ENCODE measurements around the gene MCU. TPM values are rescaled to one million over a fixed set of nuclear protein-coding genes. Genes with fewer than 3 reads are reported as not detected.

Gene MCU
- total RNA-seq, 1 donor from 2014 or later = 27.2 TPM

GRCh38 chr10:72834183-72834825, 142.4 kb downstream of the MCU start:
- TF ChIP-seq CTCF (conservative IDR thresholded peaks at IDR 0.05; ENCODE audit: low read depth, low read length) = peak; percentile 69
- no peak for DNase-seq (ENCODE audit: low read depth)
- no peak overlapping the region for H3K4me3 ChIP-seq (ENCODE audit: low read depth, low read length)

GRCh38 chr10:72840319-72840718, 148.4 kb downstream of the MCU start:
- DNase-seq (ENCODE audit: low read depth) = no peak
- TF ChIP-seq CTCF (conservative IDR thresholded peaks at IDR 0.05; ENCODE audit: low read depth, low read length) = no peak

DNA sequence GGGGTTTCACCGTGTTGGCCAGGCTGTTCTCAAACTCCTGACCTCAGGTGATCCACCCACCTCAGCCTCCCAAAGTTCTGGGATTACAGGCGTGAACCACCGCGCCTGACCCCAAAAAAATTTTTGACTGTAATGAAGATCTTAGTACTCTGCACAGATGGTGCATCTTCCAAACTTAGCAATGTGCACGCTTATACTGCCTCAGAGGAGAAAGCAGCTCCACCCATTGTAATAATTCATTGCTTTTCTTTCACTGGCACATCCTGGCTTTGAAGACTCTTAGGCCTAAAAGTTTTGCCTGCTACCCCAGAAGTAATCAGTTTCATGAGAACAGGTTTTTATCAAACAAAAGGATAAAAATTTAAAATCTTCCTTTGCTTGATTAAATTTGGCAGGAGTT, 149.5 kb downstream of the MCU start:
- no peak for DNase-seq (ENCODE audit: low read depth)
- no peak overlapping the region for H3K4me3 ChIP-seq (ENCODE audit: low read depth, low read length)

More at GRCh38 chr10:72840319-72840718, 148.4 kb downstream of the MCU start:
- H3K4me3 ChIP-seq (ENCODE audit: low read depth, low read length) = no peak overlapping the region

GRCh38 chr10:72842164-72842563, 150.2 kb downstream of the MCU start:
- no peak for TF ChIP-seq CTCF (conservative IDR thresholded peaks at IDR 0.05; ENCODE audit: low read depth, low read length)
- DNase-seq (ENCODE audit: low read depth) = no peak
- H3K4me3 ChIP-seq (ENCODE audit: low read depth, low read length) = no peak overlapping the region

More for the DNA sequence above, 149.5 kb downstream of the MCU start:
- no peak for TF ChIP-seq CTCF (conservative IDR thresholded peaks at IDR 0.05; ENCODE audit: low read depth, low read length)

DNA sequence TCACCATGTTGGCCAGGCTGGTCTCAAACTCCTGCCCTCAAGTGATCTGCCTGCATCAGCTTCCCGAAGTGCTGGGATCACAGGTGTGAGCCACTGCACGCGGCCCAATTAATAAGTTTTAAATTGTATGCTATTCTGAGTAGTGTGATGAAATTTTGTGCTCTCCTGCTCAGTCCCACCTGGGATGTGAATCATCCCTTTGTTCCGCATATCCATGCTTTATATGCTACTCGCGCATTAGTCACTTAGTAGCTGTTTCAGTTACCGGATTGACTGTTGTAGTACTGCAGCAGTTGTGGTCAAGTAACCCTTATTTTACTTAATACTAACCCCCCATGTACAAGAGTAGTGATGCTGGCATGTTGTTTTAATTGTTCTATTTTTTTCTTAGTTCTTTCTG, 154.3 kb downstream of the MCU start:
- TF ChIP-seq CTCF (conservative IDR thresholded peaks at IDR 0.05; ENCODE audit: low read depth, low read length) = no peak
- no peak overlapping the region for H3K4me3 ChIP-seq (ENCODE audit: low read depth, low read length)
- DNase-seq (ENCODE audit: low read depth) = peak; percentile 84

DNA sequence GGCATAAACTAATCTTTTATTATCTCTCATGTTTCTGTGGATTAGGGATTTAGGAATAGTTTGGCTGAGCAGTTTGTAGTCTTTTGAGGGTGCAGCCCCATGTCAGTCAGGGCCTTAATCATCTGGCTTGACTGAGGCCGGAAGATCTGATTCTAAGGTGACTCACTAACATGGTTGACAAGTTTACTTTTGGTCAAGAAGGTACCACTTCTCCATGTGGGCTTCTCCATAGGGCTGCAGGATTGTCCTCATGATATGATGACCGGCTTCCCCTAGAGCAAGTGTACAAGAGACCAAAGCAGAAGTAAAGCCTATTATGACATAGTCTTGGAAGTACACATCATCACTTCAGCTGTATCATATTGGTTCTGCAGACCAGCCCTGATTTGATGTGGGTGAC, 155.7 kb downstream of the MCU start:
- TF ChIP-seq CTCF (conservative IDR thresholded peaks at IDR 0.05; ENCODE audit: low read depth, low read length) = no peak
- no peak overlapping the region for H3K4me3 ChIP-seq (ENCODE audit: low read depth, low read length)
- no peak for DNase-seq (ENCODE audit: low read depth)

DNA sequence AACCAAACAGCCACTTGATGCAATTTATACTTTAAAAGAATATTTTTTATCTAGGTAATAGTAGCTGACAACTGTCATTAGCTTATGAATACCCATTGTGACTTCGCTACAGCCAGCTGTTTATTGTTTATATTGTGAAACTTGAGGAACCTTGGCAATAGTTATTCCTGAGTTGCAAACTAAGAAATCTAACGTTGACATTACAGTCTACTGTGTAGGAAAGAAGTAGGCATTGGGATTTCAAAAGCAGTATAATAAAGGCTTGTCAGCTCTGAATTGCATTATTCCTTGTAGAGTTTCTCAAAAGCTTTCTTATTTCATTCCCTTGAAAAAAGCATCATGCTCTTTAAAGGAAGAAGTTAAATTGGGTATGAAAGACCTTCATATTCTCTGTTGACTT, 158.9 kb downstream of the MCU start:
- no peak overlapping the region for H3K4me3 ChIP-seq (ENCODE audit: low read depth, low read length)
- no peak for DNase-seq (ENCODE audit: low read depth)
- TF ChIP-seq CTCF (conservative IDR thresholded peaks at IDR 0.05; ENCODE audit: low read depth, low read length) = no peak
